ENCODE data around the gene RABAC1. TPM values are rescaled to one million over a fixed set of nuclear protein-coding genes. Genes with fewer than 3 reads are reported as not detected.
A peak's percentile ranks its signal among the peaks of the same experiment; 100 is the strongest.
"Not testable (repeated sequence)": the region's sequence is repeated elsewhere in the genome, so short reads cannot be mapped to it uniquely, and the experiment has no call there.

The RABAC1 gene
- total RNA-seq, 2 donors from 2014 or later = 79.6 to 89.7 TPM

GRCh38 chr19:41918095-41918494 lies 41.0 kb downstream of the RABAC1 start:
- peak; percentile 1 to 5 for ATAC-seq
- peaks cover 16 to 21% of the 10 kb centered on the region in 2 donors for H3K27me3 Mint-ChIP-seq
- H3K27ac Mint-ChIP-seq = no peak overlapping the region
- H3K36me3 Mint-ChIP-seq = no peaks in the 10 kb centered on the region
- H3K4me3 Mint-ChIP-seq = no peak overlapping the region
- peaks cover 16 to 21% of the 10 kb centered on the region in 2 donors for H3K4me1 Mint-ChIP-seq (ENCODE audit: low read depth in 2 of 2)
- H3K9me3 Mint-ChIP-seq = no peaks in the 10 kb centered on the region
- DNase-seq (ENCODE audit: low spot score) = no peak

GRCh38 chr19:41917676-41918075 lies 41.4 kb downstream of the RABAC1 start:
- no peak for DNase-seq (ENCODE audit: low spot score)
- Mint-ChIP-seq H3K27me3 (peaks cover 14 to 17% of the 10 kb centered on the region in 2 donors), H3K4me3 (no peak overlapping the region), H3K4me1 (ENCODE audit: low read depth in 2 of 2) (peaks cover 14 to 19% of the 10 kb centered on the region in 2 donors), H3K36me3 (no peaks in the 10 kb centered on the region), H3K27ac (no peak overlapping the region), H3K9me3 (no peaks in the 10 kb centered on the region)
- ATAC-seq = peak in 1 of 2 donors; percentile 7

DNA sequence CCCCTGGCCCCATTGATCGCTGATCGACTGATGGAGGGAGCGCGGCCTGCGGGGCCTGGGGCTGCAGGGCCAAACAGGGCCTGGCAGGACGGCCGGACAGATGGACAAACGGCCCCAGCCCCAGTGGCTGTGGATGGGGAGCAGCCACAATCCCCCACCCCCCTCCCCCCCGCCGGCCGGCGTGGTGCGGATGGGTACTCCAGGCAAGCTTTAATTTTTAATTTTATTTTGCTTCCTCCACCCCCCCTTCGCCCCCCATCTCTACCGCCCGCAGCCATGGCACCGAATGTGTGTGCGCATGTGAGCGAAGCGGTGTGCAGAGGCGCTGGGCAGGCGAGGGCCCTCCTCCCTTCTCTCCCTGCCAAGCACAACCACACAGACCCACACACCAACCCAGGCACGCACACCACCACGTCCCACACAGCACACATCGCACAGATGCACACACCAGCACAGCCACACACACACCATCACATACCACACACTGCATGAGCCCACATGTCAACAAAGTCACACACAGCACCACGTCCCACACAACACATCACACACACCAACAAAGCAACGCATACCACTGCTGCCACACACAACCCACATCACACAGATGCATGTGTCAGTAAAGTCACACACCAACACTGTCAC lies 43.2 kb downstream of the RABAC1 start:
- DNase-seq (ENCODE audit: low spot score) = no peak
- no peak overlapping the region for H3K27ac Mint-ChIP-seq
- peaks cover 18% of the 10 kb centered on the region in 2 donors for H3K4me1 Mint-ChIP-seq (ENCODE audit: low read depth in 2 of 2)
- peaks cover 12% of the 10 kb centered on the region in 2 donors for H3K27me3 Mint-ChIP-seq
- H3K9me3 Mint-ChIP-seq = no peaks in the 10 kb centered on the region
- ATAC-seq = no peak
- H3K36me3 Mint-ChIP-seq = no peaks in the 10 kb centered on the region
- H3K4me3 Mint-ChIP-seq = no peak overlapping the region

DNA sequence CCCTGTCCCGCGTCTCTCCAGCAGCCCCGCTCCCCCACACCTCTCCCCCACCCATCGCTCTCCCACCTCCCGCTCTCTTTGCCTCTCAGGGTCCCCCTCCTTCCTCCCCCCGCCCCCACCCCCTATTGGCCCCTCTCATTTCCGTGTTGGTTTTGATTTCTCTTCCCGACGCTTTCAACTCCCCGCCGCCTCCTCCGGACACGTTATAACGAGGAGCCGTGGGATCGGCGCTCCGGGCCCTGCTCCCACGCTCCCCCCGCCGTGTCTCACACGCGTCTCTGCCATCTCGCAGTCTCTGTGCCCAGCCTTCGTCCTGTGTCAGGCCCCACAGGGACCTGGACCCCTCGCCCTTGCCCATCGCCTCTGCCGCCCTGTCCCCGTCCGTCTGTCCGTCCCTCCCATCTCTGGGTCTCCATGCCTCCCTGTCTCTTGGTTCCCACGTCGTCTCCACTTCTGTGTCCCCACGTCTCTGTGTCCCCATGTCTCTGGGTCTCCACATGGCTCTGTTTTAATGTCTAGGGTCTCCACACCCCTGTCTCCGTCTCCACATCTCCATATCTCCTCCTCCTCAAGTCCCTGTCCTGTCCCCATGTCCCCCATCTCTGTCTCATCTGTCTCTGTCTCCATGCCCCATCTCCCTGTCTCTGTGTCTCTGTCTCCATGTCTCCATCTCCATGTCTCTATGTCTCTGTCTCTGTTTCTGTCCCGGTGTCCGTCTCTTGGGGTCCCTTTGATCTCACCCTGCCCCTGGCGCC lies 43.9 kb downstream of the RABAC1 start:
- ATAC-seq = no peak
- H3K4me1 Mint-ChIP-seq (ENCODE audit: low read depth in 2 of 2) = peaks cover 24 to 25% of the 10 kb centered on the region in 2 donors
- H3K36me3 Mint-ChIP-seq = no peaks in the 10 kb centered on the region
- H3K27ac Mint-ChIP-seq = no peak overlapping the region
- H3K9me3 Mint-ChIP-seq = no peaks in the 10 kb centered on the region
- H3K4me3 Mint-ChIP-seq = no peak overlapping the region
- DNase-seq (ENCODE audit: low spot score) = no peak
- H3K27me3 Mint-ChIP-seq = peaks cover 12% of the 10 kb centered on the region in 2 donors

GRCh38 chr19:41914424-41914834 lies 44.7 kb downstream of the RABAC1 start:
- H3K27ac Mint-ChIP-seq; H3K9me3 Mint-ChIP-seq; DNase-seq (ENCODE audit: low spot score); ATAC-seq; H3K36me3 Mint-ChIP-seq: not testable (repeated sequence)
- H3K27me3 Mint-ChIP-seq = peaks cover 12% of the 10 kb centered on the region in 2 donors
- H3K4me3 Mint-ChIP-seq = peak overlapping the region; percentile 5
- H3K4me1 Mint-ChIP-seq (ENCODE audit: low read depth in 2 of 2) = peaks cover 24 to 25% of the 10 kb centered on the region in 2 donors

DNA sequence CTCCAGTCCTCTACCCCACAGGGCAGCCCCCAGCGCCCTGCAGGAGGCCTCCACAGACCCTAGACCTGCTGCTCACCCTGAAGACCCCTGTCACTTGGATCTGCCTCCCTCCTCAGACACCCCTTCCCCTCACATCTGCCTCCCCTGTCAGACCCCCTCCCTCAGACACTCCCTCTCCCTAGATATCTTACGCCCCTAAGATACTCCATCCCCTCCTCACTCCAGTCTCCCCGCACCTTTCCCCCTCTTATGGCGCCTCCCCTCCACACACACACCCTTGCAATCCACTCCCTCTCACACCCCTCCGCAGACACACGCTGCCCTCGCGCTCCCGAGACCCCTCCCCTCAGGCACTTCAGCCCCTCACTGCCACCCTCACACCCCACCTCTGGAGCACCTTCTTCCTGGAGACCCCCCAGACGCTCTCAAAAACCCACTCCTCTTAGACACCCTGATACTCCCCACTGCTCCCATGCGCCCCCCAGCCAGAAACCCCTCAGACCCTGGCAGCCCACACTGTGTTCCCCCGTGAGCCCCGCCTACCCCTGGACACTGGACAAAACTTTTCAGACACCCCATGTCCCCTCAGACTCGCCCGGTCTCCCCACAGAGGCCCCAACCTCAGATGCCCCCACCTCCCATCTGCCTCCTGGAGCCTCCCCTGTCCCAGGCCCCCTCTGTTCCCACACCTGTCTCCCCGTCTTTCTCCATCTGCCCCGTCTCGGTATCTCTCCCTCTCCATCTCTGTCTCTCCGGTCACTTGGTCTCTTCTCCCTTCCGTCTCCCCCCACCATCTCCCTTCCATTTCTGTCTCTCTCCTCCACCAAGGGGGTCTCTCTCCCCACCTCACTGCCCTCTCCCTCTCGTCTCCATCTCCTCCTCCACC lies 45.3 kb downstream of the RABAC1 start:
- H3K4me1 Mint-ChIP-seq (ENCODE audit: low read depth in 2 of 2) = peaks cover 25 to 29% of the 10 kb centered on the region in 2 donors
- ATAC-seq = no peak
- H3K27me3 Mint-ChIP-seq = peaks cover 12% of the 10 kb centered on the region in 2 donors
- no peaks in the 10 kb centered on the region for H3K36me3 Mint-ChIP-seq
- DNase-seq (ENCODE audit: low spot score) = no peak
- peak overlapping the region; percentile 5 for H3K4me3 Mint-ChIP-seq
- no peaks in the 10 kb centered on the region for H3K9me3 Mint-ChIP-seq
- no peak overlapping the region for H3K27ac Mint-ChIP-seq

- ATAC-seq (peak; percentile 27 to 58), DNase-seq (ENCODE audit: low spot score) (no peak)
- Mint-ChIP-seq H3K4me1 (ENCODE audit: low read depth in 2 of 2) (peaks cover 25 to 30% of the 10 kb centered on the region in 2 donors), H3K27ac (no peak overlapping the region), H3K4me3 (peak overlapping the region; percentile 10), H3K27me3 (peaks cover 12% of the 10 kb centered on the region in 2 donors), H3K36me3 (no peaks in the 10 kb centered on the region), H3K9me3 (no peaks in the 10 kb centered on the region)
Measured at GRCh38 chr19:41912899-41913537, 46.1 kb downstream of the RABAC1 start.

DNA sequence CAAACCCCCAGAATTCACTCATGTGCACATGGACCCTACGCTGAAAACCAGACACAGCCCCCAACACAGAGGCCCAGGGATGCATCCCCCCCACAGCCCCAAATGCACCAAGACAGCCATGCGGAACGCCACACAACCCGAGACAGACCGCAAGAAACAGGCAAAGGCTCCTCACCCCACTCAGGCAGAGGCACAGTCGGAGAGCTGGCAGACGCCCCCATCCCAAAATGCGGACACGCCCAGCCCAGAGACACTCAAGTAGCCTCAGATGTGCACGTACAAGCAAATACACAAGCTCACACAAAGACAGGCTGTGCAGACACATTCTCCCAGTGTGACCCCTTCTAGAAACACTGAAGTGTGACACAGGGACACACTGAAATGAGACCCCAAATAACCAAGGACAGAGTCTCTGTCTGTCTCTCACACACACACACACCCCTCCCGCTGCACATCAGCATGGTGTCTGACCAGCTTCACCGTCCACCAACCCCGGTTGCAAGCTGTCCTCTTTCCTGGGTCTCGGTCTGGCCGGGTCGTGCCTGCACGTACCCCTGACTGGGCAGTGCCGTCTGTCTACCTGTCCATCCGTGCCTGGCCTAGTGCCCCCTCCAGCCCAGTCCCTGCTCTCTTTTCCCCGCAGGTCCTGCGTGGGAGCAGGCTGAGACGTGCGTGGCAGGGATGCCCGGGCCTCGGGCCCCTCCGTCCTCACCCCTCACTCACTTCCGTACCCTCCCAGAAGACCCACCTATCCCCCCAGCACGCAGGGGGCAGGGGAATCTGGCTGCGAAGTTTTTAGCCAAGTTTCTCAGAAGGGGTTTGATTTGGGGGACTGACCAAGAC lies 47.0 kb downstream of the RABAC1 start:
- Mint-ChIP-seq H3K4me1 (ENCODE audit: low read depth in 2 of 2) (peaks cover 25 to 32% of the 10 kb centered on the region in 2 donors), H3K27ac (peak overlapping the region in 1 of 2 donors; percentile 6), H3K36me3 (no peaks in the 10 kb centered on the region), H3K27me3 (peaks cover 12% of the 10 kb centered on the region in 2 donors), H3K9me3 (no peaks in the 10 kb centered on the region), H3K4me3 (peak overlapping the region; percentile 10)
- DNase-seq (ENCODE audit: low spot score) = no peak
- ATAC-seq = peak in 1 of 2 donors; percentile 1

DNA sequence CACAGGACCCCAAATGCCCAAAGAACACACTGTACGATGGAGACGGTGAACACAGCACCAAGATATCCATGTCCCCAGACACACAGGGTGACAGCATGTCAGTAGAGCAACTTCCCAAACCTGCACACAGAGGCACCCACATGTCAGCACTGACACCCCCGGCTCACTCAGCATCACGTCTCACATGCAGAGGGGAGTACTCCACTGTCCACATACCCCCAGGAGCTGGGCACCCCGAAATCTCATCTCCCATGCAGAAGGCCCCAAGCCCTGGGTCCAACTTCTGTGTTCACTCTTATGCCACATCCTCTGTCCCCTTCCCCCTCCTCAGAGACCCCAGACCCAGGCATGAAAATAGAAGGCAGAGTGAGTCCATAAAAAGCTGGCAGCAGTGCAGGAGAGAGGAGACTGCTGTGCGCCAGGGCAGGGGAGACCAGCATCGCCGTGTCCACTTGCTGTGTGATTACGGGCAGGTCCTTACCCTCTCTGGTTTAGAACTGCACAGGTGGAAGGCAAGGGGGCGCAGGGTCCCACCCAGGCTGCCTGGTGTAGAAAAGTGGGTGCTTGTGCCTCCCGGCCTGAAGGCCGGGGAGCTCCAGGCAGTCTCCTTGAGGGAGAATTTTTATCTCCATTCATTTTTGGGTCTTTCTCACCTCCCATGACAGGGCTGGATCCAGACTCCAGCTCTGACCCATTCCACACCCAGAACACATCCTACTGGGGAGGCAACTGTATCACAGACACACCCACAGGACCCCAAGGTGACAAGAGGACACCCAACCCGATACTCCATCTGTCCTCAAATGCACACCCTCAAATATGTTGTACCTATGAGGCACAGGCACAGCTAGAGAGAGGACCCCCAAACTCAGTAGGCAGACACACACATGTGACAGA lies 47.9 kb downstream of the RABAC1 start:
- H3K36me3 Mint-ChIP-seq = peaks cover 6% of the 10 kb centered on the region
- H3K27ac Mint-ChIP-seq = peak overlapping the region; percentile 2 to 6
- H3K4me1 Mint-ChIP-seq (ENCODE audit: low read depth in 2 of 2) = peaks cover 30 to 37% of the 10 kb centered on the region in 2 donors
- H3K4me3 Mint-ChIP-seq = no peak overlapping the region
- ATAC-seq = no peak
- DNase-seq (ENCODE audit: low spot score) = no peak
- peaks cover 12% of the 10 kb centered on the region in 2 donors for H3K27me3 Mint-ChIP-seq
- H3K9me3 Mint-ChIP-seq = no peaks in the 10 kb centered on the region

GRCh38 chr19:41910240-41910991 lies 48.7 kb downstream of the RABAC1 start:
- Mint-ChIP-seq H3K27me3 (peaks cover 12% of the 10 kb centered on the region in 2 donors), H3K9me3 (no peaks in the 10 kb centered on the region), H3K27ac (peak overlapping the region; percentile 2 to 6), H3K4me1 (ENCODE audit: low read depth in 2 of 2) (peaks cover 30 to 42% of the 10 kb centered on the region in 2 donors), H3K4me3 (no peak overlapping the region), H3K36me3 (peaks cover 6% of the 10 kb centered on the region)
- ATAC-seq = peak in 1 of 2 donors; percentile 5
- DNase-seq (ENCODE audit: low spot score) = no peak

DNA sequence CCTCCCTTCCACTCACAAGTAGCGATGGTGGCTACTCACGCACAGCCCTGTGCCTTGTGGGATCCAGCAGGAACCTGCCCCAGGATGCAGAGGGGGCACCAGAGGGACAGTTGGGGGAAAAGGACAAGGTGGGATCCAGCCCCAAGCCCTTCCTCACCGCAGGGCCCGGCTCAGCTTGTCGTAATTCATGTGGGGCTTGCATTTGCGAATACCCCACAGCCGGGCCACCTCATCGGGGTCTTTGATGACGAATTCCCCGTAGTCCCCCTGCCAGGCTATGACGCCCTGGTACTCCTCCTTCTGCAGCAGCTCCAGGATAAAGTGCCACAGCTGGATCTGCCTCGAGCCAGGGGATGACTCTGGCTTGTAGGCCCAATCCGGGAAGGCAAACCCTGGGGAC lies 49.4 kb downstream of the RABAC1 start:
- Mint-ChIP-seq H3K27me3 (peaks cover 12% of the 10 kb centered on the region in 2 donors), H3K4me3 (no peak overlapping the region), H3K9me3 (no peaks in the 10 kb centered on the region), H3K36me3 (peaks cover 6% of the 10 kb centered on the region), H3K4me1 (ENCODE audit: low read depth in 2 of 2) (peaks cover 30 to 43% of the 10 kb centered on the region in 2 donors), H3K27ac (no peak overlapping the region)
- DNase-seq (ENCODE audit: low spot score) (no peak), ATAC-seq (no peak)

All from natural killer cell treated with Interleukin-12 subunit alpha and Interleukin-12 subunit beta and Interleukin-15 and Interleukin-18, amount 100 ng/mL, for 72 hours (primary cell).